H1 (cell line): ENCODE measurements around the gene ALG14. TPM values are rescaled to one million over a fixed set of nuclear protein-coding genes. Genes with fewer than 3 reads are reported as not detected.

Experiments used
- CTCF ChIA-PET: fragments of 300-600 bp; sonication (Branson Sonifier 250); formaldehyde crosslinking; loops from one replicate; lab custom pipeline; 2021; ENCODE audit not compliant: partially characterized antibody; lab: Charles Lee
- POLR2A ChIA-PET: fragments of 300-600 bp; sonication (Branson Sonifier 250); formaldehyde crosslinking; loops from one replicate; lab custom pipeline; 2021; ENCODE audit warnings: inconsistent platforms; ENCODE audit not compliant: partially characterized antibody; lab: Charles Lee
- DNase-seq, 2 experiments: peaks; one replicate each; pipeline versions ENCODE4 v3.0.0 to v3.0.0-alpha.2; 2010 to 2022; ENCODE audit warnings: low spot score in 2 of 2, low read depth in 1 of 2, mixed read lengths in 1 of 2
- FAIRE-seq: peaks from 2 replicates; lab custom pipeline; 2011; peaks lifted over from hg19 to GRCh38; lab: Jason Lieb, UNC
- H2AFZ ChIP-seq: 2 replicates; pipeline ENCODE4 v1.8.1; 2012; ENCODE audit warnings: low read length, inconsistent platforms
- H2AK5ac ChIP-seq: 2 replicates; pipeline ENCODE4 v1.6.1; 2013; ENCODE audit warnings: low read depth, low read length
- H2BK120ac ChIP-seq: replicated peaks from 2 replicates; pipeline ENCODE3; 2013; ENCODE audit warnings: low read depth, low read length, inconsistent platforms
- H2BK12ac ChIP-seq: 2 replicates; pipeline ENCODE4 v1.6.1; 2013; ENCODE audit warnings: low read depth, low read length
- H2BK15ac ChIP-seq: 2 replicates; pipeline ENCODE4 v1.6.1; 2013; ENCODE audit warnings: low read length
- H2BK20ac ChIP-seq: 2 replicates; pipeline ENCODE4 v1.6.1; 2013; ENCODE audit warnings: low read length
- H2BK5ac ChIP-seq: 2 replicates; pipeline ENCODE4 v1.6.1; 2013; ENCODE audit warnings: low read depth, low read length
- H3K14ac ChIP-seq: 2 replicates; pipeline ENCODE4 v1.6.1; 2013; ENCODE audit warnings: inconsistent platforms; ENCODE audit not compliant: insufficient read length
- H3K18ac ChIP-seq: 2 replicates; pipeline ENCODE4 v1.6.1; 2013; ENCODE audit warnings: low read length; ENCODE audit errors: extremely low read depth
- H3K23ac ChIP-seq: 2 replicates; pipeline ENCODE4 v1.6.1; 2013; ENCODE audit warnings: inconsistent platforms; ENCODE audit not compliant: insufficient read length
- H3K23me2 ChIP-seq: 2 replicates; pipeline ENCODE4 v1.6.1; 2013; ENCODE audit warnings: low read depth, low read length
- H3K27ac ChIP-seq: 2 replicates; pipeline ENCODE4 v1.6.1; 2011; ENCODE audit warnings: low read depth, low read length, inconsistent platforms
- H3K27me3 ChIP-seq, 4 experiments: replicated peaks in 1 of 4; 1 replicate in 1 of 4; 2 replicates in 3 of 4; pipeline versions ENCODE4 v1.6.1 to v1.8.1; 2011 to 2013; ENCODE audit warnings: low read length in 3 of 4, mild to moderate bottlenecking in 3 of 4, inconsistent platforms in 2 of 4, mixed read lengths in 2 of 4, moderate library complexity in 1 of 4; ENCODE audit not compliant: control insufficient read depth in 3 of 4, insufficient read depth in 3 of 4; ENCODE audit errors: extremely low read depth in 1 of 4
- H3K36me3 ChIP-seq, 4 experiments: 2 replicates each; pipeline versions ENCODE4 v1.6.1 to v1.8.1; 2011 to 2013; ENCODE audit warnings: mild to moderate bottlenecking in 4 of 4, low read length in 3 of 4, moderate library complexity in 2 of 4, control low read depth in 1 of 4, inconsistent platforms in 1 of 4; ENCODE audit not compliant: insufficient read depth in 4 of 4, control insufficient read depth in 2 of 4
- H3K4ac ChIP-seq: replicated peaks from 2 replicates; pipeline ENCODE3; 2013; ENCODE audit warnings: low read length, low read depth, mixed read lengths, inconsistent platforms; ENCODE audit not compliant: insufficient read length
- H3K4me1 ChIP-seq, 4 experiments: replicated peaks in 1 of 4; 1 replicate in 1 of 4; 2 replicates in 3 of 4; pipeline versions ENCODE4 v1.6.1 to v1.8.1; 2011 to 2013; ENCODE audit warnings: low read length in 3 of 4, inconsistent platforms in 2 of 4, mixed read lengths in 1 of 4; ENCODE audit not compliant: insufficient read depth in 4 of 4, control insufficient read depth in 3 of 4
- H3K4me2 ChIP-seq, 2 experiments: 2 replicates each; pipeline versions ENCODE4 v1.6.1 to v1.8.1; 2011 to 2013; ENCODE audit warnings: low read depth in 2 of 2, low read length in 2 of 2, control low read depth in 1 of 2, inconsistent platforms in 1 of 2, mild to moderate bottlenecking in 1 of 2; ENCODE audit not compliant: insufficient read depth in 1 of 2
- H3K4me3 ChIP-seq, 4 experiments: fragments of 200-600, 300-600 bp in 1 of 4; sonication (generic), shearing (Covaris generic), sonication (Bioruptor Twin) in 1 of 4; 2 replicates each; pipeline versions ENCODE4 v1.5.1 to v1.8.1; 2011 to 2016; ENCODE audit warnings: low read length in 4 of 4, low read depth in 3 of 4, control low read depth in 2 of 4, inconsistent platforms in 2 of 4, mild to moderate bottlenecking in 2 of 4, mixed read lengths in 1 of 4, moderate library complexity in 1 of 4; ENCODE audit not compliant: insufficient read depth in 2 of 4; ENCODE audit errors: extremely low read depth in 1 of 4
- H3K56ac ChIP-seq: replicated peaks from 2 replicates; pipeline ENCODE3; 2013; ENCODE audit warnings: low read depth, mild to moderate bottlenecking, mixed read lengths, low read length, inconsistent platforms; ENCODE audit not compliant: insufficient read length
- H3K79me1 ChIP-seq: 2 replicates; pipeline ENCODE4 v1.6.1; 2013; ENCODE audit warnings: low read depth, low read length, control low read depth
- H3K79me2 ChIP-seq, 2 experiments: 2 replicates each; pipeline versions ENCODE4 v1.6.1 to v1.8.1; 2012 to 2013; ENCODE audit warnings: low read length in 2 of 2, mild to moderate bottlenecking in 2 of 2, inconsistent platforms in 1 of 2; ENCODE audit not compliant: insufficient read depth in 2 of 2, control insufficient read depth in 1 of 2
- H3K9ac ChIP-seq, 4 experiments: replicated peaks in 1 of 4; 1 replicate in 1 of 4; 2 replicates in 3 of 4; pipeline versions ENCODE4 v1.6.1 to v1.8.1; 2011 to 2013; ENCODE audit warnings: low read depth in 3 of 4, low read length in 3 of 4, control low read depth in 2 of 4, mild to moderate bottlenecking in 2 of 4, moderate library complexity in 2 of 4, inconsistent platforms in 1 of 4; ENCODE audit errors: extremely low read depth in 1 of 4
- H3K9me3 ChIP-seq, 2 experiments: 2 replicates each; pipeline versions ENCODE4 v1.6.1 to v1.8.1; 2012 to 2013; ENCODE audit warnings: mild to moderate bottlenecking in 2 of 2, moderate library complexity in 2 of 2, control low read depth in 1 of 2, inconsistent platforms in 1 of 2, low read depth in 1 of 2, low read length in 1 of 2, mixed read lengths in 1 of 2; ENCODE audit not compliant: insufficient read depth in 2 of 2
- H4K20me1 ChIP-seq, 2 experiments: replicated peaks in 1 of 2; 2 replicates each; pipeline versions ENCODE3 to v1.8.1; 2011 to 2013; ENCODE audit warnings: inconsistent platforms in 2 of 2, low read length in 2 of 2, mild to moderate bottlenecking in 1 of 2; ENCODE audit not compliant: insufficient read depth in 2 of 2, control insufficient read depth in 1 of 2
- H4K5ac ChIP-seq: 2 replicates; pipeline ENCODE4 v1.6.1; 2013; ENCODE audit warnings: low read length, low read depth, mixed read lengths, inconsistent platforms; ENCODE audit not compliant: insufficient read length
- H4K8ac ChIP-seq: 2 replicates; pipeline ENCODE4 v1.8.0; 2013; ENCODE audit warnings: mild to moderate bottlenecking, moderate library complexity, low read length, inconsistent platforms; ENCODE audit not compliant: insufficient read depth; ENCODE audit errors: extremely low read depth
- H4K91ac ChIP-seq: replicated peaks from 2 replicates; pipeline ENCODE3; 2013; ENCODE audit warnings: low read length, mixed read lengths, inconsistent platforms; ENCODE audit not compliant: insufficient read length
- E2F6 ChIP-seq: IDR thresholded peaks from 2 replicates; pipeline ENCODE4 v1.6.1; 2012; ENCODE audit warnings: inconsistent platforms
- EGR1 ChIP-seq: IDR thresholded peaks from 2 replicates; pipeline ENCODE4 v1.6.1; 2011; ENCODE audit warnings: low read depth, low read length, borderline replicate concordance
- JUND ChIP-seq: IDR thresholded peaks from 2 replicates; pipeline ENCODE4 v1.6.1; 2011; ENCODE audit warnings: mild to moderate bottlenecking, improper control_type of control experiment, low read length
- KDM1A ChIP-seq: fragments of 200-600, 300-600 bp; sonication (generic); IDR thresholded peaks from 2 replicates; pipeline ENCODE4 v1.7.1; 2016; ENCODE audit warnings: mild to moderate bottlenecking, low read length, borderline replicate concordance
- MAFK ChIP-seq: IDR thresholded peaks from 2 replicates; pipeline ENCODE4 v1.6.1; 2012; ENCODE audit warnings: low read depth, mild to moderate bottlenecking, improper control_type of control experiment, low read length
- POLR2AphosphoS5 ChIP-seq: IDR thresholded peaks from 2 replicates; pipeline ENCODE4 v1.6.1; 2011; ENCODE audit warnings: low read depth, low read length
- RAD21 ChIP-seq, 2 experiments: IDR thresholded peaks in 1 of 2; conservative IDR thresholded peaks in 1 of 2; 2 replicates each; pipeline ENCODE4 v1.6.1; 2011; ENCODE audit warnings: low read depth in 2 of 2, low read length in 2 of 2, improper control_type of control experiment in 1 of 2, inconsistent platforms in 1 of 2, mild to moderate bottlenecking in 1 of 2, moderate library complexity in 1 of 2
- RNF2 ChIP-seq: fragments of 200-900, 300-1000 bp; sonication (generic); IDR thresholded peaks from 2 replicates; pipeline ENCODE4 v1.7.1; 2016; ENCODE audit warnings: borderline replicate concordance, low read depth, mild to moderate bottlenecking, antibody characterized with exemption, low read length; ENCODE audit not compliant: poor library complexity, severe bottlenecking; ENCODE audit errors: missing control alignments
- RXRA ChIP-seq: IDR thresholded peaks from 2 replicates; pipeline ENCODE4 v1.6.1; 2011; ENCODE audit warnings: low read depth, mild to moderate bottlenecking, low read length, moderate library complexity; ENCODE audit not compliant: insufficient read depth
- WGBS, 2 experiments: shearing (Covaris generic) in 1 of 2; methylation state at CpG; one replicate each; pipeline versions ENCODE4 v1.1.6 to v1.1.7; 2013 to 2015; ENCODE audit warnings: low lambda C conversion rate in 2 of 2, mixed read lengths in 2 of 2, inconsistent platforms in 1 of 2, low coverage in 1 of 2, missing lambda C conversion rate in 1 of 2; ENCODE audit not compliant: insufficient replicate concordance in 2 of 2, insufficient coverage in 1 of 2, insufficient read length in 1 of 2; ENCODE audit errors: extremely low coverage in 1 of 2, missing lambda C conversion rate in 1 of 2; 5-methylcytosine and 5-hydroxymethylcytosine counted together
- polyA plus RNA-seq, 7 experiments: library from polyadenylated mRNA; depleted of rRNA in 3 of 7; stranded (reverse) in 5 of 7; unstranded in 2 of 7; fragments of >200 nt in 5 of 7; fragments of 200-250 nt in 2 of 7; gene quantifications; 1 replicate in 5 of 7; 2 replicates in 1 of 7; 4 replicates in 1 of 7; pipeline versions ENCODE4 v1.2.1 to v1.2.3, GENCODE V29; 2011 to 2013; ENCODE audit warnings: missing spikeins in 2 of 7, mixed read lengths in 2 of 7
- total RNA-seq: library from RNA; stranded (reverse); fragmentation: NEBNext Ultra II Directional; extraction: Animal tissue kit (Norgen Biotek cat#: 25700); gene quantifications from 2 replicates; pipeline ENCODE4 v1.2.1, GENCODE V29; 2021

Gene ALG14
- total and polyA plus RNA-seq, 2 of the 8 experiments (the other 6 are each of a cell fraction or from before 2014, with no cell fraction given): 0.95 to 1.3 TPM

- no peak overlapping the region for H2BK120ac ChIP-seq
- CTCF ChIA-PET: interaction anchor here (0.5 to 1.1 kb wide), 3 partner anchors 10 to 160 kb away, joined by 3 to 6 read pairs (median 4); no protein-coding TSS in a partner anchor
- H4K8ac ChIP-seq: no peak overlapping the region
- no peak overlapping the region for H3K14ac ChIP-seq
- no peak overlapping the region for H4K91ac ChIP-seq
- no peak overlapping the region for H3K27ac ChIP-seq
- no peak overlapping the region for H3K9ac ChIP-seq
- no peak overlapping the region for H3K56ac ChIP-seq
- H2BK20ac ChIP-seq: no peak overlapping the region
- no peaks in the 10 kb centered on the region for H3K36me3 ChIP-seq
- POLR2A ChIA-PET: no interaction called here
- TF ChIP-seq JUND (no peak), KDM1A (no peak), EGR1 (no peak), MAFK (no peak), RAD21 (IDR thresholded peaks at IDR 0.05 in 1 of 2, conservative IDR thresholded peaks at IDR 0.05 in 1 of 2; ENCODE audit: low read depth in 2 of 2, low read length in 2 of 2) (no peak), POLR2AphosphoS5 (no peak), E2F6 (no peak), RNF2 (no peak), RXRA (no peak)
- H3K4me3 ChIP-seq: no peak overlapping the region
- H3K79me1 ChIP-seq: no peaks in the 10 kb centered on the region
- WGBS, 2 experiments: 89% methylated on average over 6 of the region's 6 CpGs; no CpG with 5 or more reads in 1 of the 2 experiments
- H3K79me2 ChIP-seq: no peaks in the 10 kb centered on the region
- H2AFZ ChIP-seq: no peak overlapping the region
- H4K5ac ChIP-seq: no peak overlapping the region
- H3K18ac ChIP-seq: no peak overlapping the region
- H3K9me3 ChIP-seq: no peaks in the 10 kb centered on the region
- H2BK5ac ChIP-seq: no peak overlapping the region
- peaks cover 3% of the 10 kb centered on the region for H3K23me2 ChIP-seq
- no peaks in the 10 kb centered on the region for H3K27me3 ChIP-seq
- no peak overlapping the region for H3K4ac ChIP-seq
- FAIRE-seq (no peak), DNase-seq (no peak)
- H2BK15ac ChIP-seq: no peak overlapping the region
- H3K23ac ChIP-seq: no peak overlapping the region
- no peak overlapping the region for H3K4me2 ChIP-seq
- H2AK5ac ChIP-seq: no peak overlapping the region
- H3K4me1 ChIP-seq: no peaks in the 10 kb centered on the region
- no peaks in the 10 kb centered on the region for H4K20me1 ChIP-seq
- no peak overlapping the region for H2BK12ac ChIP-seq
Measured at GRCh38 chr1:95068956-95069709, 3.6 kb downstream of the ALG14 start.
